Naive B cell (primary cell): ENCODE results near the gene FBXO17. TPM values are rescaled to one million over a fixed set of nuclear protein-coding genes. Genes with fewer than 3 reads are reported as not detected.
A peak's percentile ranks its signal among the peaks of the same experiment; 100 is the strongest.

ENCODE experiments used
- ATAC-seq, 2 donors: fragments of 150-1000 bp; cut with Tn5 transposase; 2 replicates each; pipeline ENCODE4 v1.10.0; 2021; ENCODE audit warnings: low read depth in 2 of 2, mild to moderate bottlenecking in 2 of 2, moderate library complexity in 2 of 2
- DNase-seq: peaks from one replicate; pipeline ENCODE4 v3.0.0; 2022
- H3K27ac Mint-ChIP-seq, 6 donors: one replicate each; pipeline ENCODE4 v1.8.0; 2020 to 2022; ENCODE audit warnings: mild to moderate bottlenecking in 6 of 6, mixed read lengths in 6 of 6, moderate library complexity in 5 of 6, inconsistent platforms in 2 of 6
- H3K27me3 Mint-ChIP-seq, 3 donors: one replicate each; pipeline ENCODE4 v1.8.0; 2021 to 2022; ENCODE audit warnings: mixed read lengths in 3 of 3, mild to moderate bottlenecking in 1 of 3
- H3K36me3 Mint-ChIP-seq, 2 donors: one replicate each; pipeline ENCODE4 v1.8.0; 2020 to 2022; ENCODE audit warnings: mixed read lengths in 2 of 2, inconsistent platforms in 1 of 2, mild to moderate bottlenecking in 1 of 2
- H3K4me1 Mint-ChIP-seq, 3 donors: one replicate each; pipeline ENCODE4 v1.8.0; 2020 to 2022; ENCODE audit warnings: mixed read lengths in 3 of 3, inconsistent platforms in 1 of 3, mild to moderate bottlenecking in 1 of 3, moderate library complexity in 1 of 3
- H3K4me3 Mint-ChIP-seq, 8 donors: one replicate each; pipeline ENCODE4 v1.8.0; 2020 to 2022; ENCODE audit warnings: mild to moderate bottlenecking in 8 of 8, mixed read lengths in 8 of 8, moderate library complexity in 8 of 8, inconsistent platforms in 2 of 8
- H3K9me3 Mint-ChIP-seq, 7 donors: one replicate each; pipeline ENCODE4 v1.8.0; 2020 to 2022; ENCODE audit warnings: mixed read lengths in 7 of 7, mild to moderate bottlenecking in 5 of 7, inconsistent platforms in 2 of 7, moderate library complexity in 1 of 7
- polyA plus RNA-seq, 6 donors: library from polyadenylated mRNA; unstranded; fragments of 300-500 nt; fragmentation: Illumina TruSeq; gene quantifications; one replicate each; pipeline ENCODE4 v1.2.3, GENCODE V29; 2021; ENCODE audit warnings: low read depth in 6 of 6

FBXO17 gene
- polyA plus RNA-seq, 6 donors from 2014 or later: not detected

DNA sequence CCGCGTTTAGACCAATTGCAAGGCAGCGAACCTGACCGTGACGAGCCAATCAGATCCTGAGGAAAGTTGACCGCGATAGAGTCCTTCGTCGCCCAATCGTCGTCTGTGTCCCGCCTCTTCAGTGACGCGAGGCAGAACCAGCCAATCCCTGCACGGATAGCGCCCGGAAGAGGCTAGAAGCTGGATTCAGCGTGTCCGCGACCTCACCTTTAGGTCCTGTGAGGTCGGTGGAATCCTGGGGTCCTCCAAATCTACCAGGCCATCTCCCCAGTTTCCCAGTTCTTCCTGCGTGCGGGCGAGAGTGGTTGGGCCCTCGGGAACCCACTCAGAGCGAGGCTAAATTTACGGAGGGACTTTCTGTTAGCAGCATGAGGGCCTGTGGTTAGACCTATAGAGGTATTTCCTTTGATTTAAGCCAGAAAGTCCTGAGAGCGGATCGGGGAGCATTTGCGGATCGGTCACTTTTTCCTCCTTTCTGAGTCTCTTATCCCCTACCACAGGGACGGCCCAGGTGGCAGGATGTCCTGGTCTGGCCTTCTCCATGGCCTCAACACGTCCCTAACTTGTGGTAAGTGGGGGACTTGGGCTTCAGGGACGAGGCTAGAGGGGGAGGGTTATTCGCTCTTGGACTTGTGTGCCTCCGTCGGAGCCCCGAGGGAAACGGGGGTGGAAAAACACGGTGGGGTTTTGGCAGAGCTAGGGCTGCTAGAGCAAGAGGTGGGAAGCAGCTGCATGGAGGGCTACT, 44.6 kb downstream of the FBXO17 start, which contains the start of gene MRPS12:
MRPS12 (plus strand) TSS at position 169 of the 745 bp plus-strand sequence; CDS start at position 520, 351 bp downstream.
- DNase-seq (peak; percentile 98), ATAC-seq (peak; percentile 93 to 95)
- Mint-ChIP-seq H3K4me3 (peak within 1 kb of the TSS; percentile 96 to 99 (median 98)), H3K4me1 (peaks cover 26 to 29% (median 29%) of the 10 kb centered on the region in 3 donors), H3K9me3 (peaks cover 0 to 14% (median 5%) of the 10 kb centered on the region in 7 donors), H3K36me3 (peaks cover 0 to 9% of the 10 kb centered on the region in 2 donors), H3K27ac (peak within 1 kb of the TSS; percentile 94 to 100 (median 99)), H3K27me3 (no peaks in the 10 kb centered on the region)

DNA sequence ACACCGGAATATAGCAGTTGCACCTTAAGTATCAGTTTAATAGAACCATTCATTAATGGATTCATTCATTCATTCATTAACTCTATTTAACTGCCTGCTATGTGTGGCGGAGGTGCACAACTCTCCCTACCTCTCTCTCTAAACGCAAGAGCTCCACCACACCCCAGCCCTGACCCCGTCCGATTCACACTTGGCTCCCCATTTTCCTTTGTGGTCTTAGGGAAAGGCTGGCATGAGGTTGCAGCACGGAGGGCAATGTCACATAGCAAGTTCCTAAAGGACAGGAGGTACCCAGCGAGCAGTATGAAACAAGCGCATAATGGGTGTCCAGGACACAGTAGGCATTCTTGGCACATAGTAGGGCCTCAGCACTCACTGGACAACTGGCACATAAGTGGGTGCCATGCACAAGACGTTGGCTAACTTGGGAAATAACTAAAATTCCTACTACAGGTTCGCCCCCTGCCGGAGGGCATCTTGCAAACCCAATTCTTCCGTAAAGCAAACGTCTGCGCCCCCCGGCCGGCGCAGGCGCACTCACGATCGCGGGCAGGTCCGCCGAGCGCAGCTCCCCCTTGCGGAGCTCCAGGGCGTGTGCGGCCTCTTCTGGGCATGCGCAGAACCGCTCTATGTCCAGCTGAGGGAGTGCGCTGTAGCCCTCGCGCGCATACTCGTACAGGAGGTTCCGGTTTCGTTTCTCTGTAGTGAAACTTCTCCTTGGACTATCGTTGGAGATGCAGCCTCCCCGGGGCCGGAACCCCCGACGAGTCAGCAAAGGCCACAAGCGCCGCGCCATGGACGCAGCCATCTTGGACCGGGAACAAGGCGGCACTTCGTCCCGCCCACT, 45.4 kb downstream of the FBXO17 start, which contains the start of gene SARS2:
SARS2 (minus strand) TSS at position 835 of the 847 bp plus-strand sequence; CDS start at position 808, 27 bp downstream.
- Mint-ChIP-seq H3K27ac (peak within 1 kb of the TSS; percentile 94 to 100 (median 99)), H3K9me3 (peaks cover 0 to 7% (median 5%) of the 10 kb centered on the region in 7 donors), H3K36me3 (peaks cover 0 to 9% of the 10 kb centered on the region in 2 donors), H3K27me3 (no peaks in the 10 kb centered on the region), H3K4me3 (peak within 1 kb of the TSS; percentile 96 to 99 (median 98)), H3K4me1 (peaks cover 26 to 29% (median 29%) of the 10 kb centered on the region in 3 donors)
- DNase-seq (peak; percentile 96), ATAC-seq (peak; percentile 40 to 56)

DNA sequence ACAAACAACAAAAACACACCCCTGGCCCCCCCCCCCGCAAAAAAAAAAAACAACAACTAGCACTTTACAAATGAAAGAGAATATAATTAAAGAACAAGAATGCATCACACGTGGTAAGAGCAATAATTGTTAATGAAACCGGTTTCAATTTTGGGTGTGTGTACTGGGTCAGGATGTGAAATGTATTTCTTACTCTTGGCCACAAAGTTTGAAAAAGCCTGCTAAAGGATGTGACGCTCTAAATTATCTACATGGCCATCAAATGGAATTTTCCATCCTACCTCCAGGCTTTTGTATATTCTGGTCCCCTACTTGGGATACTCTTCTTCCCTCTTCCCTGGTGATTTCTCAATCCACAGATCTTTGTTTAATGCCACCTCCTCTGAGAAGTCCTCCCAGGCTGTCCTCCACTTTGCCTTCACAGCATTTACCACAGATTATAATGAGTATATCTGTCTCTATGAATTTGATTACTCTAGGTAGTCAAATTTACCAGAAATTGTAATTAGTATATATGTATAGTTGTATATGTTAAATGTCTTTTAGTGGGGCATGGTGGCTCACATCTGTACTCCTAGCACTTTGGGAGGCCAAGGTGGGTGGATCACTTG, 47.0 kb downstream of the FBXO17 start:
- H3K27ac Mint-ChIP-seq: peak overlapping the region in 2 of 6 donors; percentile 42 to 64
- H3K27me3 Mint-ChIP-seq: no peaks in the 10 kb centered on the region
- H3K4me1 Mint-ChIP-seq: peaks cover 23 to 29% (median 26%) of the 10 kb centered on the region in 3 donors
- peak overlapping the region in 6 of 8 donors; percentile 12 to 96 (median 35) for H3K4me3 Mint-ChIP-seq
- DNase-seq (no peak), ATAC-seq (no peak)
- H3K9me3 Mint-ChIP-seq: no peaks in the 10 kb centered on the region
- H3K36me3 Mint-ChIP-seq: no peaks in the 10 kb centered on the region

DNA sequence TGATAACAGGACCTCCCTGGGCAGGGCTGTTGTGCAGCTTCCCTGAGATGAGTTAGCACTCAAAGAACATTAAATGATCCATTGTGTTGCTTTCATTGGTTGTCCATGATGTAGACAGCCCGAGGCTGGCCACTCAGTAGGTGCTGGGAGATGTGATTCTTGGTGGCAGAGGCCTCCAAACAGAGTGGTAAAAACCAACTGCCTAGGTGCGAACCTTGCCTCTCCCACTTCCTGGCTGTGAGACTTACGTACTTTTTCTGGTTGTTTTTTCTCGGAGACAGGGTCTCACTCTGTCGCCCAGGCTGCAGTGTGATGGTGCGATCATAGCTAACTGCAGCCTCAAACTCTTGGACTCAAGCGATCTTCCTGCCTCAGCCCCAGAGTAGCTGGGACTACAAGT, 51.2 kb downstream of the FBXO17 start:
- no peak for ATAC-seq
- no peak for DNase-seq
- H3K27ac Mint-ChIP-seq: no peak overlapping the region
- H3K9me3 Mint-ChIP-seq: no peaks in the 10 kb centered on the region
- peaks cover 0 to 5% (median 4%) of the 10 kb centered on the region in 3 donors for H3K4me1 Mint-ChIP-seq
- H3K4me3 Mint-ChIP-seq: no peak overlapping the region
- H3K36me3 Mint-ChIP-seq: peaks cover 0 to 8% of the 10 kb centered on the region in 2 donors
- no peaks in the 10 kb centered on the region for H3K27me3 Mint-ChIP-seq

DNA sequence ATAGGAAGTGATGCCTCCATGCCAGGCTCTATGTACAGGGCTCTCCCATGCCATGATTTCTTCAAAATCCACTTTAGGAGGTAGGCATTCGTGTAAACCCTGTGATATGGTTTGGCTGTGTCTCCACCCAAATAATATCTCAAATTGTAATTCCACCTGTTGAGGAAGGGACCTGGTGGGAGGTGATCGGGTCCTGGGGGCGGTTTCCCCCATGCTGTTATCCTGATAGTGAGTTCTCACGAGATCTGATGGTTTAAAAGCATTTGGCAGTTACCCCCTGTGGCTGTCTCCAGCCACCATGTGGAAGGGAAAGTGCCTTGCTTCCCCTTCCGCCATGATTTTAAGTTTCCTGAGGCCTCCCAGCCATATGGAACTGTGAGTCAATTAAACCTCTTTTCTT, 53.1 kb downstream of the FBXO17 start:
- Mint-ChIP-seq H3K27me3 (no peaks in the 10 kb centered on the region), H3K4me3 (no peak overlapping the region), H3K36me3 (peaks cover 0 to 8% of the 10 kb centered on the region in 2 donors), H3K27ac (no peak overlapping the region), H3K4me1 (no peaks in the 10 kb centered on the region), H3K9me3 (no peaks in the 10 kb centered on the region)
- no peak for ATAC-seq
- no peak for DNase-seq

DNA sequence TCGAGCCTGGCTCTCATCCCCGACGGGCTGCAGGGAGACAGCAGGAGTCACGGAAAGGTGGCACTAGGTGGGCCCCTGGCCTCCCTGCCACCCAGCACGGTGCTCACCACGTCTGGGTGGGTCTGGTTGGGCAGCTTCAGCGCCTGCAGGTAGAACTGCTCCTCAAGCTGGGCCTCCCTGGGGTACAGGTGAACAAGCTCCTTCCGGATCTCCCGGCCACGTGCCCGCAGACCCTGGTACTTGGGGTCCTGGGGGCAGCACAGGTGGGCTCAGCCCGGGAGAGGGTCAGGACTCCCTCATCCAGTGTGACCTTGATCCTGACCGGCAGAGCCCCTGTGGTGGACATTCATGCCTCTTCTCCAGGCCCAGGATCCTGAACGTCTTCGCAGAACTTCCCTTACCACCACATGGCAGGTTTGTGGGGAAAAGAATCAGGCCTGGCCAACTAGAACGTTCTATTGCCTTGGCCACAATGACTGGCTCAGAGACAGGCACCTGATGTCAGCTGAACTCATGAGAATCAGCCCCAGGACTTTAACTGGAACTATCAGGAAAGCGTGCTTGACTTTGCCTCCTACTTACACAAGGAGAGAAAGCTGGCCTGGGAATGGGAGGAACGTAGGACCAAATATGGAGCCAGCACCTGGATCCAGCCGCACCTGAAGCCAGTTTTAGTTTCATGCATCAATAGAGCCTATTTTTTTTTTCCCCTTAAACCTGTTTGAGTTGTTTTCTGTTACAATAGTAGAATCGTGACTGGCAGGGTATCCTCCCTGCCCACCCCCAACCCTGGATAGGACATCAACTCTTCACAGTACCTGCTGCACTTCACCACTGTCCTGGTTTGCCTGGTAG, 53.9 kb downstream of the FBXO17 start:
- DNase-seq: no peak
- Mint-ChIP-seq H3K4me3 (no peak overlapping the region), H3K9me3 (no peaks in the 10 kb centered on the region), H3K27ac (no peak overlapping the region), H3K4me1 (no peaks in the 10 kb centered on the region), H3K36me3 (peaks cover 0 to 8% of the 10 kb centered on the region in 2 donors), H3K27me3 (no peaks in the 10 kb centered on the region)
- no peak for ATAC-seq

DNA sequence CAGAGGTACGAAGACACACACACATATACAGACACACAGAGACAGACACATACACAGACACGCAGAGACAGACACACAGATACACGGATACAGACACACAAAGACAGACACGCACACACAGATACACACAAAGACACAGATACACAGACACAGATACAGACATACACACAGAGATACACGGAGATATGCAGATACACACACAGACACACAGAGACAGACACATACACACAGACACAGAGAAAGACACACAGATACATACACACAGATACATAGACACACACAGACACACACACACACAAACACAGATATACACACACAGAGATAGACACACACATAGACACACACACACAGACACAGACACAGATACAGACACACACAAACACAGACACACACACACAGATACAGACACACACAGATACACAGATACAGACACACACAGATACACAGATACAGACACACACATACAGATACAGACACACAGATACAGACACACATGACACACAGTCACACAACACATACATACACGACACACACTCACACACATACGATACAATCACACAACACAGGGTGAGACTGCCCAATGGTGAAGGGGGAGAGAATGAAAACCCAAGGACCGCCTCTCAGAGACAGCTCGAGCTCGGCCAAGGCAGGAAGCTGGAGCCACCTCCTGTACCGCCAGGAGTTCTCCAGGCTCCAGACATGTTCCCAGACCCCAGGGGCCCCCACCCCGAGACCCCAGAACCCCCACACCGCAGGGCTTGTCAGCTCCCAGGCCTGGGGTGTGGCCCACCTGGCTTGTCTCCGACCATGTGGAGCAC, 54.7 kb downstream of the FBXO17 start:
- H3K9me3 Mint-ChIP-seq: no peaks in the 10 kb centered on the region
- H3K4me1 Mint-ChIP-seq: no peaks in the 10 kb centered on the region

DNA sequence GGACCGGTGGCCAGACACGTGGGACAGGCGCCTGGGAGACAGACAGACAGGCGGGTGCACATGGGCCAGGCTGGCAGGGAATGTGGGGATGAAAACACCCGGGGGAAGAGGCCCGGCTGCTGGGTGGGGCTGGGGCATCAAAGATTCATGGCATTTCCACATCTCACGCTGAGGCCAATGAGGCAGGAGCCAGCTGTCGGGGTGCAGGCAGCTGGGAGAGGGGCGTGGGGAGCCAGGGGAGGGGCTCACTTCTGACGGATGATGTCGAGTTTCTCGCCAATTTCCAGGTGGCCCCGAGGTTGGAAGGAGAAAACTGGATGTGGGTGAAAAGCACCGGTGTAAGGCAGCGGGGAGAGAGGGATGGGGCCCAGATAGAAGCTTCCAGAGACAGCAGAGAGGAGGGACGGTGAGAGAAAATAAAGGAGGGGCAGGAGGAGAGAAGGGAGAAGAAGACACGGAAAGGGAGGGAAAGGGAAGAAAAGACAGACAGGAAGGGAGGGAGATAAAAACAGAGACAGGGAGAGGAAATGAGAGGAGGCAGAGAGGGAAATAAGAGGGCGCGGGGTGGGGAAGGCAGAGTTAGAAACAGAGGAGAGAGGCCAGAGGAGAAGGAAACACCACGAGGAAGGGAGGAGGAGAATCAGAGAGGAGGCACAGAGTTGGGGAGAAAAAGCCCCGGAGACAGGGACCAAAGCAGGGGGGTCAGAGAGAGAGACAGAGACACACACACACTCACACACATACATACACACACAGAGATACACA, 55.5 kb downstream of the FBXO17 start:
- ATAC-seq: no peak
- Mint-ChIP-seq H3K4me1 (no peaks in the 10 kb centered on the region), H3K9me3 (no peaks in the 10 kb centered on the region), H3K27ac (no peak overlapping the region), H3K36me3 (peaks cover 0 to 8% of the 10 kb centered on the region in 2 donors), H3K27me3 (no peaks in the 10 kb centered on the region), H3K4me3 (no peak overlapping the region)
- DNase-seq: no peak

More for the DNA sequence above, 54.7 kb downstream of the FBXO17 start:
- DNase-seq (no peak), ATAC-seq (no peak)
- H3K4me3 Mint-ChIP-seq: no peak overlapping the region
- no peak overlapping the region for H3K27ac Mint-ChIP-seq
- H3K36me3 Mint-ChIP-seq: peaks cover 0 to 8% of the 10 kb centered on the region in 2 donors
- H3K27me3 Mint-ChIP-seq: no peaks in the 10 kb centered on the region

DNA sequence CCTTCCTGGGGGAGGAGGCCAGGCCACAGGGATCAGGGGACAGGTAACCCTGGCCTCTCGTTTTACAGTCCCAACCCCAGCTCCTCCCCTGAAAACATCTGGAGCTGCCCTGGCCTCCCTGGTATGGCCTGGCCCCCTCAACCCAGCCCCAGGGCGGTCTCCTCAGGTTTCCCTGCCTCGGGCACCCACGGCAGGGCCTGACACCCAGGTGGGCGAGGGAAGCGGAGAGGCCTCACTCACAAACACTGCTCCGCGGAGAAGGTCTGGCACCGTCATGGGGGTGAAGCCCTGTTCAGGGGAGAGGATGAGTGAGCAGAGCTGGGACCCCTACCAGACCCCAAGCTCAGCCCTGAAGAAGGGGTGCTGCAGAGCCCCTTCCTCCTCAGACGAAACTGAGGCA, 57.0 kb downstream of the FBXO17 start:
- no peak overlapping the region for H3K4me3 Mint-ChIP-seq
- no peaks in the 10 kb centered on the region for H3K9me3 Mint-ChIP-seq
- peak overlapping the region in 1 of 6 donors; percentile 38 for H3K27ac Mint-ChIP-seq
- H3K36me3 Mint-ChIP-seq: peaks cover 0 to 8% of the 10 kb centered on the region in 2 donors
- H3K4me1 Mint-ChIP-seq: no peaks in the 10 kb centered on the region
- no peak for ATAC-seq
- H3K27me3 Mint-ChIP-seq: no peaks in the 10 kb centered on the region
- DNase-seq: no peak

DNA sequence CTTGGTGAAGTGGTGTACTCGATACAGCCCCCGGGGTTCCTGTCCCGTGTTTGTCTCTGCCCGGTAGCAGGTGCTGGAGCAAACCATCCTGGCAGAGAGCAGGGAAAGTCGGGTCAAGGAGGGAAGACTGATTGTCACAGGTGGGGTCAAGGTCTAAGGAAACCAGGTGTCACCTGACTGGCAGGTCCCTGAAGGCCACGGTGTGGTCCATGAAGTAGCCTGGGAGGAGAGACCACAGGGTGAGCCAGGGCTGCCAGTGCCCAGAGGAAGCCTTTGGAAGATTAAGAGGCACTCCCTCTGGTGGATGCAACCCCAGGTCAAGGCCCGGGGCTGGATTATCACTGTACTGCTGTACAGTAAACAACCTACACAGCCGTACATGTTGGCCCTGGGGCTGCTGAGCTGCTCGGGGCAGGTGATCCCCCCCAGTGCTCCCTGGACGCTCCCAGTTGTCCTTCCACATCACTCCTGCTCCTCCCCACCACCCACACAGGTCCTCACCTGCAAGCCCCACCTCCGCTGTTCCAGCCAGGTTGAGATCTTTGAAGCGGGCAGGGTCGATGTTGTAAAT, 57.5 kb downstream of the FBXO17 start:
- Mint-ChIP-seq H3K9me3 (no peaks in the 10 kb centered on the region), H3K4me3 (no peak overlapping the region), H3K27ac (no peak overlapping the region), H3K36me3 (peaks cover 0 to 8% of the 10 kb centered on the region in 2 donors), H3K27me3 (no peaks in the 10 kb centered on the region), H3K4me1 (no peaks in the 10 kb centered on the region)
- ATAC-seq (no peak), DNase-seq (no peak)

DNA sequence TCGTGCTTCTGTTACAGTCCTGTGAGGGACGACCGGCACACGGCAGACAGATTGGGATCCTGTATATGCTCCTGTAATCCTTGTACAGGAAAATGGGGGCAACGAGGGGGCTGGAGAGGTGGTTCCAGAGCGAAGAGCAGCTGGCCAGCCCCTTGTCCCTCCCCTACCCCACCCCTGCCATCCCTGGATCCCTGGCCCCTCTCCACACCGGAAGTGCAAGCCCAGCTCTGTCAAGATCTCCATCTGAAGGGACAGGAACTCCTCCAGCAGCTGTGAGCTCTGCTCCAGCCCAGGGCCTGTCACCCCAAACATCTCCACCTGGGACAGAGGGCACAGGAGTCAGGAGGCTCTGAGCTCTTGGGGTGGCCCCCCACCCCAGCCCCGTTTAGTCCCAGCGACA, 58.0 kb downstream of the FBXO17 start:
- no peaks in the 10 kb centered on the region for H3K9me3 Mint-ChIP-seq
- H3K4me3 Mint-ChIP-seq: no peak overlapping the region
- H3K36me3 Mint-ChIP-seq: peaks cover 0 to 8% of the 10 kb centered on the region in 2 donors

More for the DNA sequence above, 58.0 kb downstream of the FBXO17 start:
- DNase-seq (no peak), ATAC-seq (no peak)
- Mint-ChIP-seq H3K27me3 (no peaks in the 10 kb centered on the region), H3K27ac (no peak overlapping the region), H3K4me1 (no peaks in the 10 kb centered on the region)
